WTC11 (cell line): ENCODE results near the gene GADD45GIP1. TPM values are rescaled to one million over a fixed set of nuclear protein-coding genes. Genes with fewer than 3 reads are reported as not detected.

Experiments
- ATAC-seq: fragments of 200-7000 bp; cut with Tn5 transposase; 2 replicates; pipeline ENCODE4 v1.10.0; 2021; ENCODE audit warnings: mild to moderate bottlenecking, moderate library complexity
- CTCF ChIA-PET: fragments of 300-600 bp; sonication (Branson Sonifier 250); formaldehyde crosslinking; loops from one replicate; lab custom pipeline; 2021; ENCODE audit warnings: antibody characterized with exemption; lab: Charles Lee
- POLR2A ChIA-PET: fragments of 350-600 bp; sonication (Branson Sonifier 250); formaldehyde crosslinking; loops from one replicate; lab custom pipeline; 2021; ENCODE audit warnings: antibody characterized with exemption; lab: Charles Lee
- DNase-seq: peaks from one replicate; pipeline ENCODE4 v3.0.0; 2021; ENCODE audit warnings: low spot score
- H3K27ac Mint-ChIP-seq: 2 replicates; pipeline ENCODE4 v1.8.0; 2021; ENCODE audit warnings: mixed read lengths
- H3K27me3 Mint-ChIP-seq: 2 replicates; pipeline ENCODE4 v1.8.0; 2021; ENCODE audit warnings: low read depth, mild to moderate bottlenecking, moderate library complexity, mixed read lengths
- H3K36me3 Mint-ChIP-seq: 2 replicates; pipeline ENCODE4 v1.8.0; 2021; ENCODE audit warnings: mixed read lengths
- H3K4me1 Mint-ChIP-seq: 2 replicates; pipeline ENCODE4 v1.8.0; 2022; ENCODE audit warnings: mixed read lengths
- H3K4me3 Mint-ChIP-seq: 2 replicates; pipeline ENCODE4 v1.8.0; 2021; ENCODE audit warnings: mild to moderate bottlenecking, moderate library complexity, mixed read lengths
- H3K9me3 Mint-ChIP-seq: 2 replicates; pipeline ENCODE4 v1.8.0; 2021; ENCODE audit warnings: mixed read lengths
- E2F5 ChIP-seq: sonication (generic); formaldehyde crosslinking; IDR thresholded peaks from 2 replicates; pipeline ENCODE4 v1.8.1; 2022; ENCODE audit warnings: mild to moderate bottlenecking, moderate library complexity, missing genetic modification reagents
- ELF4 ChIP-seq: sonication (generic); formaldehyde crosslinking; IDR thresholded peaks from 2 replicates; pipeline ENCODE4 v1.8.1; 2022; ENCODE audit warnings: low read depth, mild to moderate bottlenecking, moderate library complexity, missing genetic modification reagents
- FOXJ3 ChIP-seq: sonication (generic); formaldehyde crosslinking; IDR thresholded peaks from 2 replicates; pipeline ENCODE4 v1.9.0; 2021; ENCODE audit warnings: missing genetic modification reagents, mild to moderate bottlenecking, borderline replicate concordance
- GRHL2 ChIP-seq: fragments of 250-450 bp; sonication (Bioruptor Pico); IDR thresholded peaks from 2 replicates; pipeline ENCODE4 v1.8.0; 2022; ENCODE audit warnings: mild to moderate bottlenecking, moderate library complexity; ENCODE audit not compliant: insufficient replicate concordance, severe bottlenecking
- JUN ChIP-seq: sonication (generic); formaldehyde crosslinking; IDR thresholded peaks from 2 replicates; pipeline ENCODE4 v1.8.0; 2023; ENCODE audit warnings: mild to moderate bottlenecking, missing genetic modification reagents
- MAX ChIP-seq: sonication (generic); formaldehyde crosslinking; IDR thresholded peaks from 2 replicates; pipeline ENCODE4 v1.8.0; 2022; ENCODE audit warnings: mild to moderate bottlenecking, missing genetic modification reagents
- NFE2L1 ChIP-seq: sonication (generic); formaldehyde crosslinking; IDR thresholded peaks from 2 replicates; pipeline ENCODE4 v1.8.1; 2023; ENCODE audit warnings: missing genetic modification reagents
- SOX15 ChIP-seq: fragments of 250-450 bp; sonication (Bioruptor Pico); IDR thresholded peaks from 2 replicates; pipeline ENCODE4 v1.9.0; 2021; ENCODE audit warnings: mild to moderate bottlenecking
- STAT6 ChIP-seq: sonication (generic); formaldehyde crosslinking; conservative IDR thresholded peaks from 2 replicates; pipeline ENCODE4 v1.8.1; 2023; ENCODE audit warnings: mild to moderate bottlenecking, low read depth, missing genetic modification reagents, moderate library complexity
- ZBTB43 ChIP-seq: sonication (generic); formaldehyde crosslinking; IDR thresholded peaks from 2 replicates; pipeline ENCODE4 v1.8.1; 2023; ENCODE audit warnings: mild to moderate bottlenecking, missing genetic modification reagents
- ZNF219 ChIP-seq: sonication (generic); formaldehyde crosslinking; IDR thresholded peaks from 2 replicates; pipeline ENCODE4 v1.8.0; 2023; ENCODE audit warnings: missing genetic modification reagents, mild to moderate bottlenecking, borderline replicate concordance
- ZNF317 ChIP-seq: sonication (generic); formaldehyde crosslinking; IDR thresholded peaks from 2 replicates; pipeline ENCODE4 v1.8.1; 2023; ENCODE audit warnings: low read depth, mild to moderate bottlenecking, moderate library complexity, missing genetic modification reagents, borderline replicate concordance
- ZNF396 ChIP-seq: fragments of 250-450 bp; sonication (Bioruptor Pico); IDR thresholded peaks from 2 replicates; pipeline ENCODE4 v1.8.0; 2021; ENCODE audit warnings: mild to moderate bottlenecking, moderate library complexity, borderline replicate concordance
- total RNA-seq: library from RNA; stranded (reverse); gene quantifications from 3 replicates; pipeline ENCODE4 v1.2.3, GENCODE V29; 2021

The GADD45GIP1 gene
- total RNA-seq, 1 experiment from 2014 or later = 54.4 TPM

GRCh38 chr19:12953799-12954611 is 3.0 kb downstream of the GADD45GIP1 start (continued):
- TF ChIP-seq E2F5 (CRISPR knock-in tag) (no peak), ZBTB43 (CRISPR knock-in tag) (no peak), ZNF317 (CRISPR knock-in tag) (no peak), STAT6 (CRISPR knock-in tag) (no peak), FOXJ3 (no peak), GRHL2 (no peak)
- TF ChIP-seq, all 79 proteins: peak for 0

- peaks cover 26% of the 10 kb centered on the region for H3K4me1 Mint-ChIP-seq
- no peak overlapping the region for H3K4me3 Mint-ChIP-seq
- TF ChIP-seq MAX (CRISPR knock-in tag) = no peak
- TF ChIP-seq FOXJ3 = no peak
- TF ChIP-seq ZNF219 (CRISPR knock-in tag) = no peak
- TF ChIP-seq STAT6 (CRISPR knock-in tag) = no peak
- TF ChIP-seq SOX15 (CRISPR knock-in tag) = no peak
- no peak for TF ChIP-seq NFE2L1
- no peak for TF ChIP-seq ELF4
- CTCF ChIA-PET = interaction anchor here (0.8 to 5.4 kb wide), 3 partner anchors 12 to 68 kb away, joined by 3 to 57 read pairs (median 5); no protein-coding TSS in a partner anchor
- H3K9me3 Mint-ChIP-seq = no peaks in the 10 kb centered on the region
- H3K27me3 Mint-ChIP-seq = no peaks in the 10 kb centered on the region
- POLR2A ChIA-PET = interaction anchor here (1.7 to 1.9 kb wide), 2 partner anchors 12 to 40 kb away, joined by 4 to 6 read pairs; no protein-coding TSS in a partner anchor
- DNase-seq = no peak
- ATAC-seq = no peak
- H3K36me3 Mint-ChIP-seq = peaks cover 44% of the 10 kb centered on the region
- no peak overlapping the region for H3K27ac Mint-ChIP-seq
These were observed 3.8 kb downstream of the GADD45GIP1 start for GRCh38 chr19:12953138-12953798.

- no peak for ATAC-seq
- TF ChIP-seq JUN (CRISPR knock-in tag) (0 out of 2 replicates have a peak, but pooled peaks have one; percentile 20), ZNF396 (CRISPR knock-in tag) (no peak)
- TF ChIP-seq, all 79 proteins: peak for 1
- CTCF ChIA-PET = interaction anchor here (0.6 to 5.4 kb wide), 2 partner anchors 13 to 271 kb away, joined by 3 to 57 read pairs; no protein-coding TSS in a partner anchor
- H3K9me3 Mint-ChIP-seq = no peaks in the 10 kb centered on the region
- no peaks in the 10 kb centered on the region for H3K27me3 Mint-ChIP-seq
- POLR2A ChIA-PET = interaction anchor here (1.7 to 1.9 kb wide), 2 partner anchors 13 to 39 kb away, joined by 4 to 6 read pairs; no protein-coding TSS in a partner anchor
- H3K36me3 Mint-ChIP-seq = peaks cover 49% of the 10 kb centered on the region
- peaks cover 29% of the 10 kb centered on the region for H3K4me1 Mint-ChIP-seq
- no peak overlapping the region; the same call in 1 of the 2 replicates for H3K27ac Mint-ChIP-seq
- DNase-seq = no peak
- no peak overlapping the region for H3K4me3 Mint-ChIP-seq
These were observed 4.4 kb downstream of the GADD45GIP1 start for GRCh38 chr19:12952488-12953137.
